HG02973 (cell line): ENCODE data around the gene BPHL.
"Not testable (repeated sequence)": the region's sequence is repeated elsewhere in the genome, so short reads cannot be mapped to it uniquely, and the experiment has no call there.

Experiments used
- ATAC-seq: cut with Tn5 transposase; IDR thresholded peaks from one replicate; pipeline ENCODE4 v1.9.1; 2021; ENCODE audit warnings: moderate library complexity; ENCODE audit not compliant: unreplicated experiment

BPHL gene

GRCh38 chr6:3118353-3119039 is at the start of gene BPHL:
BPHL (plus strand) TSS chr6:3118711; CDS start chr6:3118741, 30 bp downstream.
- peak; percentile 84 for ATAC-seq

GRCh38 chr6:3071568-3071967 is 46.9 kb upstream of the BPHL start:
- no peak for ATAC-seq

- no peak for ATAC-seq
Measured at GRCh38 chr6:3072798-3073197, 45.7 kb upstream of the BPHL start.

- ATAC-seq: no peak
Measured at GRCh38 chr6:3073382-3073781, 45.1 kb upstream of the BPHL start.

GRCh38 chr6:3075772-3076113 is 42.8 kb upstream of the BPHL start:
- no peak for ATAC-seq

- ATAC-seq: no peak
Measured at GRCh38 chr6:3076320-3076719, 42.2 kb upstream of the BPHL start.

GRCh38 chr6:3077430-3077829 is 41.1 kb upstream of the BPHL start:
- no peak for ATAC-seq

GRCh38 chr6:3078952-3079351 is 39.6 kb upstream of the BPHL start:
- ATAC-seq: not testable (repeated sequence)

- ATAC-seq: no peak
Measured at GRCh38 chr6:3079682-3080081, 38.8 kb upstream of the BPHL start.

GRCh38 chr6:3081960-3082359 is 36.6 kb upstream of the BPHL start:
- ATAC-seq: no peak

- no peak for ATAC-seq
Measured at GRCh38 chr6:3085074-3085473, 33.4 kb upstream of the BPHL start.

GRCh38 chr6:3086282-3086946 is 32.1 kb upstream of the BPHL start:
- ATAC-seq: no peak

GRCh38 chr6:3088446-3088845 is 30.1 kb upstream of the BPHL start:
- no peak for ATAC-seq

GRCh38 chr6:3088968-3089367 is 29.5 kb upstream of the BPHL start:
- no peak for ATAC-seq

GRCh38 chr6:3090013-3090412 is 28.5 kb upstream of the BPHL start:
- ATAC-seq: no peak

- ATAC-seq: no peak
Measured at GRCh38 chr6:3094815-3095214, 23.7 kb upstream of the BPHL start.

- ATAC-seq: no peak
Measured at GRCh38 chr6:3102875-3103274, 15.6 kb upstream of the BPHL start.

- ATAC-seq: no peak
Measured at GRCh38 chr6:3108746-3109414, 9.6 kb upstream of the BPHL start.

- no peak for ATAC-seq
Measured at GRCh38 chr6:3109761-3110160, 8.8 kb upstream of the BPHL start.

GRCh38 chr6:3114377-3114776 is 4.1 kb upstream of the BPHL start:
- no peak for ATAC-seq

- no peak for ATAC-seq
Measured at GRCh38 chr6:3117912-3118352, 579 bp upstream of the BPHL start.

GRCh38 chr6:3119040-3119723 is 671 bp downstream of the BPHL start:
- peak; percentile 26 for ATAC-seq
